Testis (tissue), 2 donors: ENCODE data around the gene CLRN1.

ENCODE experiments used
- POLR2A ChIP-seq: fragments of 450-650 bp; IDR thresholded peaks from one replicate; pipeline ENCODE4 v1.6.1; 2017; ENCODE audit warnings: antibody characterized with exemption, mild to moderate bottlenecking, moderate library complexity
- TF ChIP-seq, protein P1 (sequence below), 3 experiments: fragments of 450-650 bp in 2 of 3; fragments of 200-600 bp in 1 of 3; sonication (generic) in 1 of 3; IDR thresholded peaks; one replicate each; pipeline ENCODE4 v1.5.1; 2016 to 2019; ENCODE audit warnings: antibody characterized with exemption in 3 of 3, mild to moderate bottlenecking in 2 of 3, moderate library complexity in 1 of 3

GRCh38 chr3:151015181-151015580 lies 42.7 kb upstream of the CLRN1 start:
- TF ChIP-seq, protein P1, sequence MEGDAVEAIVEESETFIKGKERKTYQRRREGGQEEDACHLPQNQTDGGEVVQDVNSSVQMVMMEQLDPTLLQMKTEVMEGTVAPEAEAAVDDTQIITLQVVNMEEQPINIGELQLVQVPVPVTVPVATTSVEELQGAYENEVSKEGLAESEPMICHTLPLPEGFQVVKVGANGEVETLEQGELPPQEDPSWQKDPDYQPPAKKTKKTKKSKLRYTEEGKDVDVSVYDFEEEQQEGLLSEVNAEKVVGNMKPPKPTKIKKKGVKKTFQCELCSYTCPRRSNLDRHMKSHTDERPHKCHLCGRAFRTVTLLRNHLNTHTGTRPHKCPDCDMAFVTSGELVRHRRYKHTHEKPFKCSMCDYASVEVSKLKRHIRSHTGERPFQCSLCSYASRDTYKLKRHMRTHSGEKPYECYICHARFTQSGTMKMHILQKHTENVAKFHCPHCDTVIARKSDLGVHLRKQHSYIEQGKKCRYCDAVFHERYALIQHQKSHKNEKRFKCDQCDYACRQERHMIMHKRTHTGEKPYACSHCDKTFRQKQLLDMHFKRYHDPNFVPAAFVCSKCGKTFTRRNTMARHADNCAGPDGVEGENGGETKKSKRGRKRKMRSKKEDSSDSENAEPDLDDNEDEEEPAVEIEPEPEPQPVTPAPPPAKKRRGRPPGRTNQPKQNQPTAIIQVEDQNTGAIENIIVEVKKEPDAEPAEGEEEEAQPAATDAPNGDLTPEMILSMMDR (IDR thresholded peaks at IDR 0.05) = no peak
- no peak for TF ChIP-seq POLR2A
